Amniotic stem cell (primary cell): ENCODE data around the gene PITX1.

ENCODE experiments used
- DNase-seq: peaks from one replicate; lab custom pipeline; 2025; lab: John Stamatoyannopoulos, UW

The PITX1 gene

DNA sequence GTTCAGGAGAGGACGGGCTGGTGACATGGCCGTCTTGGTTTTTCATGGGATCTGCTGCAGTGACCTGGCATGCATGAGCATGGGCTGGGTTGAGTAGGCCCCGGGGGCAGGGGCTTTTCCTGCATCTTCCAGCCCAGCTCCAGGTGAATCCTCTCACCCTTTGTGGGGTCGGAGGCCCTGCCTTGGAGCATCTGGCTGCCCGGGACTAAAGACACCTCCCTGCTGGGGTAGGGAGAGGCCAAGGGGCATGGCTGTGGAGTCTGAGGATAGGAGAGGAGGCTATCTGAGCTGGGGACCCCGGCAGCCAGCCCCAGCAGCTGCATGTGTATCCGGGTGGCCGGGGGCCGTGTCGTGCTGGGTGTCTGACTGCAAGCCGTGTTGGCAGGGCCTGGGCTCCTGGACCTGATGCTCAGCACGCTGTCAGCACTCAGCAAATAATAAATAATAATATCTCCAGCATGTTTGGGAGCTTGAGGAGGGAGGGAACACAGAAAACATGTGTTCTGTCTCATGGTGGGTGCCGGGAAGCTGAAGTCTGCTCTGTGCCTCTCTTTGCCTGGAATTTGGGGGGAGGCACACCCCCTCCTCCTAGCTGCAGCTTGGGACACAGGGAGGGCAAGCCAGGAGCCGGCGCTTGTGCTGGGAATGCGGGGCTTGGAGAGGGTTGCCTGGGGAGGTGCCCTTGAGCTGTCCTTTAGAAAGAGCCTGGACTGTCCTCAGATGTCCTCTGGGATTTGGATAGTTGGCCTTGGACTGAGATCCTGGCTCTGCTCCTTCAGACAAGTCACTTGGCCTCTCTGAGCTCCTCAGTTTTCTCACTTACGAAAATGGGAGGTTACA, 28.4 kb upstream of the PITX1 start:
- DNase-seq = no peak

DNA sequence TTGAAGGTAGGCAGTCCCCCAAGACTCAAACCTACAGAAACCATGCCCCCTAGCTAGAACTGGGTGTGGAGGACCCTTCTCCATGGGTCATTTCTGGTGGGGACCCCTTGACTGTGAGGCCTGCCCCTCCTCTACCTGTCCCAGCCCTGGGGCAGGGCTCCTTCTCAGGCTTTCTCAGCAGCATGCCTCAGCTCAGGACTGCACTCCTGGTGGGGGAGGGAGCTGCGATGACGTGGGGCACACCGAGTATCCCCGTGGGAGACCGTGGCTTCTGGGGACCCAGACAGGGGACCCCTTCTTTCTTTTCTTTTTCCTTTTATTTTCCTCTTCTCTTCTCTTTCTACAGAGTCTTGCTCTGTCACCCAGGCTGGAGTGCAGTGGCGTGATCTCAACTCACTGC, 27.0 kb upstream of the PITX1 start:
- DNase-seq = no peak

DNA sequence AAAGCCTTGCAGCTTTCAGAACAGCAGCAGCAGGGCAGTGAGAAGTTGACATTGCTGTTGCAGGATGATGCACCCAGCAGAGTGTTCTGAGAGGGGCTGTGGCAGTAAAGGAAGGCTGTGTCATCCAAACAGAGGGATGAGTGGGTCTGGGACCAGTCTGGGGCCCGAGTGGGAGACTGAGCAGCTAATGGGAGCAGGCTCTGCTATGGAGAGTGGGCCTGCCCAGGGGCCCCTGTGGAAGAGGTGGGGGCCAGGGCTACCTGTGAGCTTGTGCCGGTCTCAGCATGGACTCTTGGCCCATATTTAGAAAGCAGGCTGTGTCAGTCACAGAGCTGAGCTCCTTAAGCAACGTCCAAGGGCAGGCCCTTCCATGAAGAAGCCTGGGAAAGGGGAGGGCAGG, 26.0 kb upstream of the PITX1 start:
- no peak for DNase-seq

DNA sequence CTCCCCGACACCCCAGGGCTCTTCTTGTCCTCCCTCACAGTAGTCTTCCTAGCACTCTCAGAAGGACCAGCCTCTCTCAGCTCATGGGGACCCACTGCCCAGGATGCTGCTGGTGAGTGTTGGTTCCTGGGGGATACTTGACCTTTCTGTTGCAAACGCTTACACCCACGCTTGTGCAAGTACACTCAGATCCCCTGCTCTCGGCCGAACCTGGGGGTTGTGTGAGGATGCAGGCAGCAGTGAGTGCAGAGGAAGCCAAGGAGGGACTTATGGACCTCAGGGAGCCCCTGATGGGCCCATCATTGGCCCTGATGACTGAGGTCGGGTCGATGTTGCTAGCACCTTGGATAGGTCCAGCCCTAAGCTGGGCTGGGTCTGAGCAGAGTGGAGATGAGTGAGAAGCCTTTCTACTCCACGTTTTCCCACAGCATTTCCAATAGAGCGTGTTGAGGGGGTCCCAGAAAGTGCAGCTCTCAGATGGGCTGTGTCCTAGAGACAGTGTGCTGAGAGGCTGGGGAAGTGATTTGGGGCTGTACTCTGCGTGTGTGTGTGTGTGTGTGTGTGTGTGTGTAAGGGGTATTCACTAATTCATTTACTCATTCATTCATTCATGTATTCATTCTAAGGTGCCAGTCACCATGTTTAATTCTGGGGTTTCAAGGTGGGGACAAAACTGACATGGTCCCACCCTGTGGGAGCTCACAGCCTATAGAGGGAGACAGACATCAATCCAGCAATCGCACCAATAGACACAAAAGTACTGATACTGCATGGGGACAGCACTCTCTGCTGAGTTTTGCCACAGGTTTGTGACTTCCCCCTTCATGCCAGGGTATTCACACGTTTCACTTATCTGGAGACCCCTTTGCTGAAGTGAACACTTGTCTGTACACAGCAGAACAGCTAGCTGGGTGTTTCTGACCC, 25.2 kb upstream of the PITX1 start:
- no peak for DNase-seq

DNA sequence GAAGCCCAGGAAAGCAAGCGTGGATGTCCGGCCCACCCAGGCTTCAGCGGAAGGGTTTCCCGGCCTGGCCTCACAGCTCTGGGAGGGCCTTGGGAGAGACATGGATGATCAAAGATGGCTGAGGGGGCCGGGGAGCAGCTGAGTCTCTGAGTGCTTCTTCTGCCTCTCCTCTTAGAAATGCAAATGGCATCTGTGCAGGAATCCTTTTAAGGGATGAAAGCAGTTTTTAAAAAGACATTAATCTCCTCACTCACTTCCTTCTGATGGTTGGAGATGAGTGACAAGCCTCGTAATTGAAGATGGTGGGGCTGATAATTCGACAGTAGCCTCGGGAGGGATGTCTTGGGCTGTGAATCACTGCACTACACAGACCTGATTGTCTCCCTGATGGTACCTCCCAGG, 24.3 kb upstream of the PITX1 start:
- DNase-seq = no peak

DNA sequence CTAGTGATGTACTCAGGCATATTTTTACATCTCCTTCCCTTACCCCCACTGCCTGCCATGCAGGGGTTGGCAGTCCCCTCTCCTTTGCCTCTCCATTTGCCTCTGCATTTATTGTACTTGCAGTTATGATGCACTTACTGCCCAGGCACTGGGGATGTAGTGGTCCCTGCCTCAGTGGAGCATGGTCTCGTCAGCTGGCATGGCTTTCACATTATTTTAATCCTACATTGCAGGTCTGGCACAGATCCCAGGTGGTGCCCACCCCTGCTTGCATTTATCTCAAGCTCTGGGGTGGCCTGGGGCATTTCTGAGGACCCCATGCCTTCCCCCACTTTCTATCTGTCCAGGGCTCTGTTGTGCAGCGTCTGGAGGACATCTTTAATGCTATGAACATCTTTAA, 23.2 kb upstream of the PITX1 start:
- no peak for DNase-seq

DNA sequence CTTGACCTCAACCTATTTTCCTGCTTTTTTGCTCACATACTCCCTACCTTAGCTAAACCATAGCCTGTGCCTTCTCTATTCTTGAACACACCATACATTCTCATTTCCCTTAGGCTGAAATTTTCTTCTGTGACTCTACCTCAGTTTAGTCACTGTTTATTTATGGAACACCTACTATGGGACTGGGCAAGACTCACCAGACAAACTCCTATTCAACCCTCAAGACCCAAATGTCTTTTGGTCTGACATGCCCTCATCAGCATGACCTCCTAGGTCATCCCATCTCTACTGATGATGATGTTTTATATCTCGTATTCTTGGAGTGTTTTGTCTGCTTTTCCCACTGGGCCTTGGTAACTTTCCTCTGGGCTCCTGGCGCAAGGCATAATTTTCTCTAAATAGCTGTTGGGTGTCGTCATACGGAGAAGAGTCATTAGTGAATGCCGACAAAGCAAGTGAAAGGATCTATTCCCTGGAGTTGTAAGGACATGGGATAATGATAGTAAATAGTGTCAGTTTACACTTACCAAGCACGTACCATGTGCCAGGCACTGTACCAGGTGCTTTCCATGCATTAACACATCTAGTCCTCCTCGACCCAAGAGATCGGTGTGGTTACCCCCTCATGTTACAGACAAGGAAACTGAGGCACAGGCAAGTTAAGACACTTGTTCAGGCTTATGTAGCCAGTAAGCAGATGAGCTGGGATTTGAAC, 22.4 kb upstream of the PITX1 start:
- no peak for DNase-seq

DNA sequence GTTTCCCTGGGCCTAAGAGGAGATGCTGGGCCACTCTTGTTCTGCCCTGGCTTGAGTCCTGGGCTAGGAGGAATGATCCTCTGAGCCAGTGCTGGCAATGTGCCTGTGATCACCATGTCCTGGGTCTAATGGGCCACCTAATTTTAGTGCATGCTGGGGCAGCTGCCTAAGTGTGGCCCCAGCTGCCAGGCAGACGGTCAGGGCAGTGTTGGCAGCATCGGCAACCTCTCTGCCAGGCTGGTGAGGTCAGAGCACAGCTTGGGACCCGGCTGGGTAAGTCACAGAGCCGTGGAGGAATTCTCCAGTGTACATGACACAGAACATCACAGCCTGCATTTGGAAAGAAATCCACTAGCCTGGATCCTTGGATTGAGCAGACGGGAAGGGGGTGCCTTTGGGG, 21.4 kb upstream of the PITX1 start:
- no peak for DNase-seq

DNA sequence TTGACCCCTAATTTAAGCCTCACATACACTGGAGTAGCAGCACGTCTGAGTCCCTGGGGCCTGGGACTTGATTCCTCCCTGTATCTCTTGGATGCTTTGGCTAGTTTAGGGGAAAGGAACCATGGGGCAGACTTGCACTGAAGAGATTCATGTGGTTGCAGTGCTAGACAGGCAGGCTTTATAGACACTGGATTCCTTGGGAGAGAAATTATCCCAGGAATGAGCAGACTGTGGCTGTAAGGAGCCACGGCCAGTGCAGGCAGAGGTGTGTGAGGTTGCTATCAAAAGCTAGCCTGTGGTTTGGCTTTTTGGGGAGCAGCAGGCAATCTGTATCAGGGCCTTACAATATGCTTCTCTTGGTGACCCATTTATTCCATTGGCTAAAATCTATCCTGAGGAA, 20.5 kb upstream of the PITX1 start:
- DNase-seq = no peak

DNA sequence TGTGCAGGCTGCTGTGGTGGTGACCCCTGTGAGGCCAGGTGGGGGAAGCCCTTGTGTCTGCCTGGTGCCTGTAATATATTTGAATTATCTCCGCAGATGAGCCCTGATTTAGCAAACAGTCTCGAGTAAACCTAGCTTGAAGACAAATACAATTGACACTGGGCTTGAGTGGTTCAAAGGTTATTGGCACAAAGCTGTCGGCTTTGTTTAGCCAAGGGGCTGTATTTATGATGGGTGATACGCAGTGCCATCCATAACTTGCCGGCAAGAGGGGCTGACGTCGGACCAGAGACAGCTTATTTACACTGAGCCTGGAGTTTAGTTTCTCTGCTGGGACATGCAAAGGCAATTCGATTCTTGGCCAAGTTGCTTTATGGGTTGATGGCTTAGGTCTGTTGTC, 20.0 kb upstream of the PITX1 start:
- DNase-seq = no peak

DNA sequence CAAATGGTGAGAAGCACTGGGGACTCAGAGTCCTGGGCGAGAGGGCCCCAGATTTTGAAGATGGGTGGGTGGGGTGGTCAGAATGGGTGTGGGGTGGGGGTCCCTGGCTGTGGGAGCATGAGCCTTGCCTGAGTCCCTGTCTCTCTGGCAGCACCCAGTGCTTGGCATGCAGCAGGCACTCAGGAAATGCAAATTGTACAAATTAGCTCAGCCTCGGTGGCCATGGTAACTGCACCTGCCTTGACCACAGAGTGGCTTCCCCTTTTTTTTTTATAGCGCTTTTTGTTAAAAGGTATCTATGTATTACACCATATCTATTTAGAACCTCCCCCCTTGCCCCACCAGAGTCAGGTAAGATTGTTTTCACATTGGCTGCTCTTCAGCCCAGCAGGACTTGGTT, 19.2 kb upstream of the PITX1 start:
- DNase-seq = no peak

DNA sequence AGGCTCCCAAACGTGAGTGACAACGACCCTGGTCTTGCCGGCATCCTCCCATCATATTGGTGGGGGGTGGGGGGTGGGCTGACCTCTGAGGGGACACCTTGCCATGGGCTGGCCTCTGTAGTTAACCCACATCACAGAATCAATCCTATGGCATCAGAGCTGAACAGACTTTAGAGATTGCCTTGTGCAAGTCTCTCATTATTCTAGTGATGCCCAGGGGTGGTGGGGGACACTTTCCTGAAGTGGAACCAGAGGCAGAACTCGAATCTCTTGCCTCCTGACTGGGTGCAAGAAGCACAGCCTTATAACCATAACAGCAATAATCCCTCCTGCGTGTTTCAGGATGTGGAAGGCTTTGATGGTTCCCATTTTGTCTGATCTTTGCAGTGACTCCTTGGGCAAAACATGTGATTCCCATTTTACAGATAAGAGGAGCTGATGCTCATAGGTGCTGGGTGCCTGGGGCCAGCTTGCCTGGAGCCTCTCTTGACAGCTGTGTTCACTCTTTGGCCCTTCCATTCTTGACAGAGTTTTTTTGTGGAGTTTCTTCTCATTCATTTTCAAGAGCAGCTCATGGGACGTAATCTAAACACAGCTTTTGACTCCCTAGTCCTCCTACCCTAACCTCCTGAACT, 18.6 kb upstream of the PITX1 start:
- DNase-seq = no peak

DNA sequence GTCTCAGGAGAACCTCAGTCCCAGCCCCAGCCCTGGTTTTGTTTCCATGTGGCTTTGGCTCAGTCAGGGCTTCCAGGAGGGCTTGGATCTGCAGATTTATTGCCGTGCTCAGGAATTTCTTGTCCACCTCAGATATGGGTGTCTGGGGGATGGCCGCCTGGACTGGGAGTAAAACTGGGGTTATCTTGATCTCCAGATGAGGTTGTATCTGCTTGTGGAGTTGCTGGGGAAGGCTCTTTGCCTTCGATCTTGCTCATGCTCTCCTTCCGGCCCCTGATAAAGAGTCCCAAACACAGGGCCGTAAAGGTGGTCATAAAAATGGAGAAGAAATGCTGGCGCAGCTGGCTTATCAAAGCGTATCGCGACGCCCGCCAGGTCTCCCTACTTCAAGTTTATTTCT, 17.8 kb upstream of the PITX1 start:
- no peak for DNase-seq

DNA sequence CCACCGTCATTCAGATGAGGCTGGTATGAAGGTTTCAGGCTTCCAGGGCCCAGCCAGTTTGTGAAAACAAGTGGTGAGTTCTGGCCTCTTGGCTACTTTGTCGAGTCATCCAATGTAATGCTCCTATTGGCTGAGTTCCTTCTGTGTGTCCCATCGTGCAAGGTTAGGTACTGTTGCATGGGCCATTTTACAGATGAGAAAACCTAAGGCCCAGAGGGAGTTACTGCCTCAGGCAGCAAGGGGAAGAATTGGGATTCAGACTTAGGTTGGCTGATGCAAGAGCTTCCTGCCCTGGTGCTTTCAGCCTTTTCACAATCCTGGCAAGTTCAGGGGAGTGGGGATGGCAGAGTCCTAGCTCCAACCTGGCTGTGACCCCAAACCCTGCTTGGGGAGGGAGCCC, 17.4 kb upstream of the PITX1 start:
- no peak for DNase-seq

DNA sequence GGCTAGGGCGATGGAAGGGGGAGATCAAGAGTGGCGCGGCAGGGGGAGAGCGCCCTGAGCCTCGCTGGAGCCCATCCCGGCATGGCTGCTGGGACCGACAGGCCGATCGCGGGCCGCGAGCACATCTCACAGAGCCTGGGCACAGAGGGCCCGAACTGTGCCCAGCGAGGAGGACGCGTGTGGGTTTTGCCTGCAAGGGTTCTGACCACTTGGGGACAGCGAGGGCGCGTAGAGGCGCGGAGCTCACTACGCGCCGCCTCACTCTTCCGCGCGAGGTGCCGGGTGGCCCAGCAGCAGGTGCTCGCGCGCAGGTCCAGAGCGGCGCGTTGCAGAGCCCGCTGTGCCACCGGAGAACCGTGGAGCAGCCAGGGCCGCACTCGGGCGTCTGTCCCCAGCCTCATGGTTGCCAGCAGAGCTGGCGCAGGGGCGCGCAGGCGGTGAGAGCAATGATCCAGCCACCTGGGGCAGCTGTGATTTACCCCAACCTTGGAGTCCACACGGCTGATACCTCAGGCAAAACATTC, 16.3 kb upstream of the PITX1 start:
- DNase-seq = no peak

DNA sequence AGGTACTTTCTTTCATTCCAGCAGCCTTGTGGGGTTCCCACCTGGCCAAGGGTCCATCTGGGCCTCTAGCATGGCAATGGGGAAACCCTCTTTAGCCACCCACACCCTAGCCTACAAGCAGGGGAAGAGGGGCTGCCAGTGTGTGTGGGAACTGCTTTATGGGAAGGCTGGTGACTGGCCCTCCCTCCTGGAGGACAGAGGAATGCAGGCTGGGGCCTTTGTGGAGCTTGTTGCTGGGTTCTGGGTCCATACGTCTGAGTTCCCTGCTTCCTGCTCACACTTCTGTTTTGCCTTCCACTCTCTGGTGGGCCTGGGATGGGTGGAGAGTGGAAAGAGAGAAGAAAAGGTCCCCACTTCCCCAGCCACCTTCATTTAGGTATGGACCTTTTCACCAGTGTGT, 14.9 kb upstream of the PITX1 start:
- DNase-seq = no peak

DNA sequence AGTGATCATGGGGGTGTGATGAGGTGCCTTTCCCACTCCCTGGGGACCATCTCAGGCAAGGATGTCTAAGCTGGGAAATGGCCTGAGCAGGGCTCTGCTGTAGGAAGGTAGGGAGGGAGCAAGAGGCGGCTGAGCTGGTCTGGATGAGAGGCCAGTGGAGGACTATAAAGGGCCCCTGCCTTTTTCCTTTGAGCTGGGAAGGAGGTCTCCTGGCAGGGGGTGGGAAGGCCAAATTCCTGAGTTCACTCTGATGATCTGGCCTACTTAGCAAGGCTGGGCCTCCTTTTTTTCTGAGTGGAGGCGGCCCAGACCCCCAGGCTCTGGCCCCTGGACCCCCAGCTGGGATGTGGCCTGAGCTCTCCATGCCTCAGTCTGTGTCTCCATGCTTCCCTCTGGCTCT, 14.3 kb upstream of the PITX1 start:
- no peak for DNase-seq

DNA sequence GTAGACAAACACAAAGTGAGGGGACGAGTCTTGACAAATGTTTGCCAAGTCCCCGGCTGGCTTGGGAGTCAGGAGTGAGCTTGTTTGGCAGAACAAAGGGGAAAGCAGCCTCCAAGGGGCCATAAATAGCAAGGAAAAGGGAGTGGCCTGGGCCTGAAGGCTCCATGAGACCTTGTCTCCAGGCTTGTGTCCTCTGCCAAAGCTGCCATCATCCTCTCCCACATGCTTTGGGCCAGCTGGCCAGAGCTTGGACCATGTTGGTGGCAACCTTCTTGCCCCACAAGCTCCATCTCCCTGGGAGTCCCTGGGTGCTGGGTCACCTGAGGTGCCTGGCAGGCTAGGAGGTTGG, 13.3 kb upstream of the PITX1 start:
- no peak for DNase-seq

DNA sequence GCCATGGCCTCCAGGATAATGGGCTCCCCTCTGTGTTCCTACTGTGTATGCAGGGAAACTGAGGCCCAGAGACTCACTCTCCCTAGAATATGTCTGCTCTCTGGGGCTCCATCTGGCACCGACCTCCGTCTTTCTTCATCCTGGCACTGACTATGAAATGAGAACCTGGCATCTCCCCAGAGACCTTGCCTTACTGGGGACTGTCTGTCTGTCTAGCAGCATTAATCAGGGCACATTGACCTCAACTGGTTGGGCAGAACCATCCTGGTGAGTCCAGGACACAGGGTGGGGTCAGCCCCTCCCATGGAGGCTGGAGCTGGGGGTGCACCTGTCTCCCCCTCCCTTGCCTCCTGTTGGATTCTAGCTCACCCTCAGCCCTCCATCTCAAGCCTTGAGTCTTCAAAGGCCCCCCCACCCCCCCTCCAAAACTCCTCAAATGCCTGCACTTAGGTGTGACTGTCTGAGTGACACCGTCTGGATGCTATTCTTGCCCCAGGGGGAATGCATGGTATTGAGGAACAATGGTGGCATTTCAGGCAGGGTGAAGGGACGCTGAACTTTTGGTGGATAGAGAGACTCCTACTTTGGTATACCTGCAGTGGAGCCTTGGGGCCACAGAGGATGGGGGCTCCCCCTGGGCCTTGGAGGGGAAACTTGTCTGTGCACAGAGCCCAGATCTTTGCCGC, 12.8 kb upstream of the PITX1 start:
- no peak for DNase-seq

DNA sequence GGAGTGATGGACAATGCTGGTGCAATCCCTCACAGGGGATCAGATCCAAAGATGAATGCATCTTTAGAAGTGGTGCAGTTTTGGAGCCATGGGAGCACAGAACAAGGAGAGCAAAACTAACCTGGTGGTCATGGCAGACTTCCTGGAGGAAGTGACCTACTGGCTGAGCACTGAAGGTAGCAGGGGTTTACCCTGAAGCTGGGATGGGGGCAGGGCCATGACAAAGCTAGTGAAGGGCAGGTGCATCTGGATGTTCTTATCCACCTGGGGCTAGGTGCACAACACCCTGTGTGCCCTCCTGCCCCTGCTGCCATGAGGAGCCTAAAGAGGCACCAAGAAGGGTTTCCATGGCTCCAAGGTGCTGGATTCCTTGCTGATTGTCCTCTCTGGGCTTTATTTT, 11.5 kb upstream of the PITX1 start:
- no peak for DNase-seq

DNA sequence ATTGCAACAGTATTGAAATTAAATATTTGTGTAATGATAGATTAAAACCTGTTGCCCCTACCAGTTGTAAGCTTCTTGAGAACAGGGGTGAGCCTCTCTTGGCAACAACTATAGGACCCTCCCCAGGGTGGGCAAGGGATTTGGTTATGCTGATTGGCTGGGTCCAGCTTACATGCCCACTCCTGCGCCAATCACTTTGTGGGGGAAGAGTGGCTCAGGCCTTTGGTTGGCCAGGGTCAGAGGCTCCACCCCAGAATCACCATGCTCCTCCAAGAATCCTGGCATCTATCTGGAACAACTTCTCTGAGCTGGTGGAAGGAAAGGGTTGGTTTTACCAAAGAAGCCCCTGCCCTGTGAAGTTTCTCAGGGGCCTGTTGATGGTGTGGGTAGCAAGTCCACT, 8.6 kb upstream of the PITX1 start:
- no peak for DNase-seq

DNA sequence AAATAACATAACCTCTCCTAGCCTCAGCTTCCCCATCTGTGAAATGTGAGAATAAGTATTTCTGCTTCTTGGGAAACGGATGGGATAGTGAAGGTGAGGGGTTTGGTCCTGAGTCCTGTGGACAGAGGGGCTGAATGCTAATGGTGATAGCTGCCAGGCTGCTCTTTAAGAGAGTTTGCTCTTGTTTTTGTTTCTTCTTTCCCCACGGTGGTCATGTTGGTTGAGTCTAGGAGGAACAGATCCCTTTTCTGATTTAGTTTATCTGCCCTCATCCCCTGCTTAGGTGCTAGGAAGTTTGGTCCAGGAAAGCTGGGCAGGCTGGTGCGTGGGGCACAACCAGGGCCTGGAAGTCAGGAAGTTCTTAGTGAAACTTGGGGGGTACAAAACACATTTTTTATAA, 7.7 kb upstream of the PITX1 start:
- DNase-seq = no peak
